Endothelial cell of umbilical vein (primary cell): Measurements from ENCODE around the gene NEIL3. TPM values are rescaled to one million over a fixed set of nuclear protein-coding genes. Genes with fewer than 3 reads are reported as not detected.

Experiments used
- BruUV-seq: library from RNA; stranded (reverse); fragments of 400-500 nt; replicated peaks from 2 replicates; lab custom pipeline; 2021; lab: Mats Ljungman, UMichigan
- CTCF ChIA-PET: fragments of 300-600, 350-600 bp; sonication (Branson Sonifier 250); formaldehyde crosslinking; loops from one replicate; lab custom pipeline; 2021; ENCODE audit warnings: antibody characterized with exemption, inconsistent platforms; lab: Charles Lee
- POLR2A ChIA-PET: fragments of 300-600, 350-600 bp; sonication (Branson Sonifier 250); formaldehyde crosslinking; loops from one replicate; lab custom pipeline; 2021; ENCODE audit warnings: antibody characterized with exemption, inconsistent platforms; lab: Charles Lee
- DNase-seq: peaks from one replicate; pipeline ENCODE4 v3.0.0-alpha.2; 2011; ENCODE audit warnings: low read depth, low spot score
- FAIRE-seq: peaks from 2 replicates; lab custom pipeline; 2011; peaks lifted over from hg19 to GRCh38; lab: Jason Lieb, UNC
- H2AFZ ChIP-seq: 2 replicates; pipeline ENCODE4 v1.6.0; 2012; ENCODE audit warnings: low read depth, low read length, control low read depth, inconsistent platforms
- H3K27ac ChIP-seq: 2 replicates; pipeline ENCODE4 v1.5.1; 2011; ENCODE audit warnings: low read depth, mild to moderate bottlenecking, control low read depth, low read length, moderate library complexity; ENCODE audit not compliant: insufficient read depth
- H3K27me3 ChIP-seq, 2 experiments: 2 replicates each; pipeline versions ENCODE4 v1.6.0 to v1.6.1; 2011; ENCODE audit warnings: low read length in 2 of 2, mixed read lengths in 1 of 2; ENCODE audit not compliant: control insufficient read depth in 2 of 2, insufficient read depth in 2 of 2
- H3K36me3 ChIP-seq, 2 experiments: 2 replicates in 1 of 2; 3 replicates in 1 of 2; pipeline ENCODE4 v1.5.1; 2011; ENCODE audit warnings: low read length in 2 of 2, mild to moderate bottlenecking in 1 of 2, moderate library complexity in 1 of 2; ENCODE audit not compliant: control insufficient read depth in 2 of 2, insufficient read depth in 2 of 2; ENCODE audit errors: extremely low read depth in 1 of 2
- H3K4me1 ChIP-seq: 3 replicates; pipeline ENCODE4 v1.5.1; 2011; ENCODE audit warnings: mild to moderate bottlenecking, low read length; ENCODE audit not compliant: control insufficient read depth, insufficient read depth; ENCODE audit errors: extremely low read depth
- H3K4me2 ChIP-seq: 2 replicates; pipeline ENCODE4 v1.6.1; 2011; ENCODE audit warnings: low read length, control low read depth, mixed read lengths; ENCODE audit not compliant: insufficient read depth
- H3K4me3 ChIP-seq, 3 experiments: fragments of 200-600 bp in 1 of 3; sonication (generic), shearing (Covaris generic) in 1 of 3; replicated peaks in 1 of 3; 2 replicates each; pipeline ENCODE4 v1.5.1; 2011 to 2016; ENCODE audit warnings: control low read depth in 3 of 3, low read length in 3 of 3, mild to moderate bottlenecking in 2 of 3, inconsistent platforms in 1 of 3, low read depth in 1 of 3, moderate library complexity in 1 of 3; ENCODE audit not compliant: insufficient read depth in 1 of 3
- H3K79me2 ChIP-seq: 2 replicates; pipeline ENCODE4 v1.6.0; 2012; ENCODE audit warnings: low read length, inconsistent platforms; ENCODE audit not compliant: control insufficient read depth, insufficient read depth
- H3K9ac ChIP-seq: replicated peaks from 2 replicates; pipeline ENCODE3; 2011; ENCODE audit warnings: low read length, control low read depth; ENCODE audit not compliant: insufficient read depth; ENCODE audit errors: extremely low read depth
- H3K9me1 ChIP-seq: replicated peaks from 3 replicates; pipeline ENCODE4 v1.6.0; 2011; ENCODE audit warnings: mild to moderate bottlenecking, low read length; ENCODE audit not compliant: control insufficient read depth, insufficient read depth; ENCODE audit errors: extremely low read depth
- H3K9me3 ChIP-seq: replicated peaks from 2 replicates; pipeline ENCODE4 v1.5.1; 2012; ENCODE audit warnings: low read length, inconsistent platforms; ENCODE audit not compliant: control insufficient read depth, insufficient read depth
- H4K20me1 ChIP-seq: replicated peaks from 2 replicates; pipeline ENCODE3; 2011; ENCODE audit warnings: mild to moderate bottlenecking, low read length; ENCODE audit not compliant: control insufficient read depth, insufficient read depth; ENCODE audit errors: extremely low read depth
- EZH2 ChIP-seq: IDR thresholded peaks from 2 replicates; pipeline ENCODE4 v1.6.1; 2012; ENCODE audit warnings: borderline replicate concordance, low read depth, mild to moderate bottlenecking, moderate library complexity, low read length, inconsistent platforms; ENCODE audit not compliant: severe bottlenecking
- FOS ChIP-seq: IDR thresholded peaks from 2 replicates; pipeline ENCODE4 v1.6.1; 2011; ENCODE audit warnings: mild to moderate bottlenecking, low read length, moderate library complexity, borderline replicate concordance; ENCODE audit not compliant: insufficient read depth
- GATA2 ChIP-seq: IDR thresholded peaks from 2 replicates; pipeline ENCODE4 v1.7.0; 2011; ENCODE audit warnings: low read depth, mild to moderate bottlenecking, moderate library complexity, mixed read lengths, low read length; ENCODE audit not compliant: insufficient read length, insufficient read depth
- JUN ChIP-seq: IDR thresholded peaks from 2 replicates; pipeline ENCODE4 v1.6.1; 2011; ENCODE audit warnings: borderline replicate concordance, low read depth; ENCODE audit not compliant: insufficient read length, insufficient read depth
- MYC ChIP-seq: IDR thresholded peaks from one replicate; pipeline ENCODE4 v1.6.1; 2011; ENCODE audit warnings: mild to moderate bottlenecking, low read depth, low read length
- POLR2A ChIP-seq: IDR thresholded peaks from 2 replicates; pipeline ENCODE4 v1.6.1; 2012; ENCODE audit warnings: low read depth, mild to moderate bottlenecking, control low read depth, low read length
- POLR2AphosphoS5 ChIP-seq: IDR thresholded peaks from 2 replicates; pipeline ENCODE4 v1.6.1; 2012; ENCODE audit warnings: low read depth, mild to moderate bottlenecking, control low read depth, low read length, moderate library complexity; ENCODE audit not compliant: insufficient read depth
- dilution Hi-C: fragments of 300-500 bp; cut with MboI; formaldehyde crosslinking; loops from one replicate; pipeline ENCODE4 v1.15.0; 2019; ENCODE audit warnings: low sequenced_read_pairs; ENCODE audit not compliant: extremely low pct_ligation_motif_present
- intact Hi-C: fragments of 100-400 bp; cut with micrococcal nuclease; formaldehyde crosslinking; loops from one replicate; pipeline ENCODE4 v1.10.0; 2022
- polyA plus RNA-seq, 4 experiments: library from polyadenylated mRNA; depleted of rRNA in 3 of 4; stranded (reverse) in 3 of 4; unstranded in 1 of 4; fragments of >200 nt; gene quantifications; 2 replicates each; pipeline versions ENCODE4 v1.2.1 to v1.2.3, GENCODE V29; 2011 to 2012; ENCODE audit warnings: missing spikeins in 1 of 4
- total RNA-seq: library from RNA; stranded (reverse); gene quantifications from 2 replicates; pipeline ENCODE4 v1.2.3, GENCODE V29; 2021
- TF ChIP-seq, protein P1 (sequence below), 2 donors: IDR thresholded peaks; 1 replicate in 1 of 2; 2 replicates in 1 of 2; pipeline ENCODE4 v1.5.1; 2011; ENCODE audit warnings: low read length in 2 of 2, mild to moderate bottlenecking in 2 of 2, moderate library complexity in 2 of 2, control low read depth in 1 of 2, inconsistent platforms in 1 of 2, low read depth in 1 of 2; ENCODE audit not compliant: insufficient read depth in 1 of 2; ENCODE audit errors: extremely low read depth in 1 of 2

The NEIL3 gene
- total and polyA plus RNA-seq, 2 donors (not counting 3 experiments of a cell fraction or from before 2014, with no cell fraction given), result 3.7 to 6.9 TPM

DNA sequence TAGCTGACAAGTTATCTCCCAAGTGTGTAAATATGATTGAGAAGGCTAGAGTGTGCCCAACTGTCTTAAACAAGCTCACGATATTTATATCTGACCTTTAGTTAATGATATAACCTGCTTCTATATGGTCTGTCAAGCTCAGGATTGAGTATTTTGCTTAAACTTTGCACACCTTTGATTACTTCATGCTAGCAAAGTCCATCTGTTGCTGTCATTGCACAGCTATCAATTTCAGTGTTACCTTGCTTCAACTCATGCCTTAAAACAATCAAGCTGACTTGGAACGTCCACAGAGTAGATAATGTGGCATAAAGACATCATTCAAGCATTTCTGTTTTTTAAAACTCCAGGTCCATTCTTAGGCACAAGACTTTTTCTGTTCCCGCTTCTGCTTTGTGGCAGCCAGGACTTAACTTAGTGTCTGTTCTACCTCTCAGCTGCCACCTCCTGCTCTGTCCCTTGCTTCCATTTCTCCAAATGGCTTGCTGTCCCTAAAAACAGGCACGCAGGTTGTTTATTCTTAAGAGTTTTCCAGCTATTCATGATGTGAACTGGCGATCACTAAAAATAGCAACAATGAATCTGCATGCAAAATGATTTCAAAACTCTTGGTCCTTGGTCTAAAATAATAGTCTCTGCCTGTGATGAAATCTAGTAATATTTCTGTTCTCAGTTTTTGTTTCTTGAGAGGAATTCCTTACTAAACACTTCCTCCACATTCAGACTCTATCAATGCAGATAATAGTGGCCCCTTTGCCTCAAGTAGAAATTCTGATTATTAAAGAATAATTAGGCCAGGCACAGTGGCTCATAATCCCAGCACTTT lies 16.3 kb upstream of the NEIL3 start:
- Histone ChIP-seq H3K4me3 (no peak overlapping the region), H3K9me3 (no peaks in the 10 kb centered on the region), H3K79me2 (no peaks in the 10 kb centered on the region), H2AFZ (no peak overlapping the region), H3K4me2 (no peak overlapping the region), H3K4me1 (no peaks in the 10 kb centered on the region), H3K36me3 (no peaks in the 10 kb centered on the region), H4K20me1 (no peaks in the 10 kb centered on the region), H3K27ac (no peak overlapping the region), H3K9ac (no peak overlapping the region), H3K27me3 (peaks cover 1 to 6% of the 10 kb centered on the region in 2 experiments), H3K9me1 (no peaks in the 10 kb centered on the region)
- CTCF ChIA-PET, result interaction anchor here (1.6 kb wide), 1 partner anchor 43 kb away, joined by 5 read pairs; no protein-coding TSS in a partner anchor
- TF ChIP-seq FOS (no peak), JUN (no peak), MYC (no peak), POLR2A (no peak), EZH2 (no peak), POLR2AphosphoS5 (no peak), GATA2 (no peak)
- TF ChIP-seq, protein P1, sequence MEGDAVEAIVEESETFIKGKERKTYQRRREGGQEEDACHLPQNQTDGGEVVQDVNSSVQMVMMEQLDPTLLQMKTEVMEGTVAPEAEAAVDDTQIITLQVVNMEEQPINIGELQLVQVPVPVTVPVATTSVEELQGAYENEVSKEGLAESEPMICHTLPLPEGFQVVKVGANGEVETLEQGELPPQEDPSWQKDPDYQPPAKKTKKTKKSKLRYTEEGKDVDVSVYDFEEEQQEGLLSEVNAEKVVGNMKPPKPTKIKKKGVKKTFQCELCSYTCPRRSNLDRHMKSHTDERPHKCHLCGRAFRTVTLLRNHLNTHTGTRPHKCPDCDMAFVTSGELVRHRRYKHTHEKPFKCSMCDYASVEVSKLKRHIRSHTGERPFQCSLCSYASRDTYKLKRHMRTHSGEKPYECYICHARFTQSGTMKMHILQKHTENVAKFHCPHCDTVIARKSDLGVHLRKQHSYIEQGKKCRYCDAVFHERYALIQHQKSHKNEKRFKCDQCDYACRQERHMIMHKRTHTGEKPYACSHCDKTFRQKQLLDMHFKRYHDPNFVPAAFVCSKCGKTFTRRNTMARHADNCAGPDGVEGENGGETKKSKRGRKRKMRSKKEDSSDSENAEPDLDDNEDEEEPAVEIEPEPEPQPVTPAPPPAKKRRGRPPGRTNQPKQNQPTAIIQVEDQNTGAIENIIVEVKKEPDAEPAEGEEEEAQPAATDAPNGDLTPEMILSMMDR (IDR thresholded peaks at IDR 0.05; ENCODE audit: extremely low read depth in 1 of 2, insufficient read depth in 1 of 2, low read depth in 1 of 2, low read length in 2 of 2), result no peak
- intact Hi-C loops (no loop called here), dilution Hi-C loops (no loop called here)
- BruUV-seq, result no TSS peak
- no peak for FAIRE-seq
- POLR2A ChIA-PET, result no interaction called here
- DNase-seq, result no peak
